Melanocyte of skin (primary cell): Measurements from ENCODE around the gene DKK1. TPM values are rescaled to one million over a fixed set of nuclear protein-coding genes. Genes with fewer than 3 reads are reported as not detected.

Experiments
- total RNA-seq, 2 donors: library from RNA; depleted of rRNA; stranded (reverse); fragments of >200 nt; gene quantifications; 2 replicates each; pipeline ENCODE4 v1.2.3, GENCODE V29; 2012

DKK1 gene
- 10 to 100 TPM; 18.6 to 20.6 TPM for total RNA-seq

GRCh38 chr10:52313933-52314821 lies at the start of gene DKK1:
Gene DKK1 (plus strand): TSS chr10:52314281. CDS start chr10:52314435, 154 bp downstream.

